PC-3 (cell line): Measurements from ENCODE around the gene ZKSCAN5. TPM values are rescaled to one million over a fixed set of nuclear protein-coding genes. Genes with fewer than 3 reads are reported as not detected.
"Not testable (repeated sequence)": the region's sequence is repeated elsewhere in the genome, so short reads cannot be mapped to it uniquely, and the experiment has no call there.

Source experiments
- ATAC-seq: fragments of 200-7000 bp; cut with Tn5 transposase; 2 replicates; pipeline ENCODE4 v1.9.1; 2020; ENCODE audit warnings: mild to moderate bottlenecking, moderate library complexity
- BruUV-seq: library from RNA; stranded (reverse); fragments of 400-500 nt; replicated peaks from 2 replicates; lab custom pipeline; 2021; lab: Mats Ljungman, UMichigan
- CTCF ChIA-PET: fragments of 300-600 bp; sonication (Branson Sonifier 250); formaldehyde crosslinking; loops from one replicate; lab custom pipeline; 2022; ENCODE audit warnings: antibody characterized with exemption; lab: Charles Lee
- POLR2A ChIA-PET: fragments of 300-600 bp; sonication (Branson Sonifier 250); formaldehyde crosslinking; loops from one replicate; lab custom pipeline; 2022; ENCODE audit warnings: antibody characterized with exemption; ENCODE audit not compliant: unreplicated experiment; lab: Charles Lee
- DNase-seq: peaks from one replicate; pipeline ENCODE4 v3.0.0-alpha.2; 2015
- H2AFZ ChIP-seq: fragments of 300-600 bp; sonication (generic); 2 replicates; pipeline ENCODE4 v1.6.0; 2016; ENCODE audit warnings: antibody characterized with exemption, low read length
- H3F3A ChIP-seq: fragments of 300-600 bp; sonication (generic); one replicate; pipeline ENCODE4 v1.6.0; 2017; ENCODE audit warnings: antibody characterized with exemption, low read length, control low read depth, mild to moderate bottlenecking; ENCODE audit not compliant: unreplicated experiment
- H3K27ac ChIP-seq: fragments of 300-600 bp; sonication (generic); 2 replicates; pipeline ENCODE4 v1.5.1; 2016; ENCODE audit warnings: mild to moderate bottlenecking, low read length
- H3K27me3 ChIP-seq: fragments of 300-600 bp; sonication (generic); 2 replicates; pipeline ENCODE4 v1.6.1; 2016; ENCODE audit warnings: low read length, mixed read lengths
- H3K36me3 ChIP-seq: fragments of 300-600 bp; sonication (generic); 2 replicates; pipeline ENCODE4 v1.6.1; 2016; ENCODE audit warnings: low read depth, mixed run types, low read length, mixed read lengths
- H3K4me1 ChIP-seq: fragments of 300-600 bp; sonication (generic); 2 replicates; pipeline ENCODE4 v1.5.1; 2016; ENCODE audit warnings: low read length; ENCODE audit not compliant: insufficient read depth
- H3K4me2 ChIP-seq: fragments of 300-600 bp; sonication (generic); 2 replicates; pipeline ENCODE4 v1.6.0; 2016; ENCODE audit warnings: low read length
- H3K4me3 ChIP-seq: fragments of 300-600 bp; sonication (generic); 2 replicates; pipeline ENCODE4 v1.5.1; 2016; ENCODE audit warnings: mild to moderate bottlenecking, low read length, mixed read lengths
- H3K79me2 ChIP-seq: fragments of 300-600 bp; sonication (generic); 2 replicates; pipeline ENCODE4 v1.6.1; 2017; ENCODE audit warnings: low read length, mixed read lengths
- H3K9ac ChIP-seq: fragments of 300-600 bp; sonication (generic); 2 replicates; pipeline ENCODE4 v1.6.0; 2016; ENCODE audit warnings: mild to moderate bottlenecking, low read length
- H3K9me2 ChIP-seq: fragments of 300-600 bp; sonication (generic); replicated peaks from 2 replicates; pipeline ENCODE4 v1.6.1; 2016; ENCODE audit warnings: mixed run types, low read length, mixed read lengths
- H3K9me3 ChIP-seq: fragments of 300-600 bp; sonication (generic); 2 replicates; pipeline ENCODE4 v1.6.1; 2016; ENCODE audit warnings: low read length, mixed read lengths
- H4K20me1 ChIP-seq: fragments of 300-600 bp; sonication (generic); 2 replicates; pipeline ENCODE4 v1.6.1; 2016; ENCODE audit warnings: low read length, mixed read lengths
- EZH2 ChIP-seq: fragments of 300-600 bp; sonication (generic); IDR thresholded peaks from one replicate; pipeline ENCODE4 v1.6.1; 2017; ENCODE audit warnings: antibody characterized with exemption, mild to moderate bottlenecking, low read length; ENCODE audit not compliant: unreplicated experiment
- EZH2phosphoT487 ChIP-seq: fragments of 300-600 bp; sonication (generic); IDR thresholded peaks from 2 replicates; pipeline ENCODE4 v1.6.1; 2018; ENCODE audit warnings: mild to moderate bottlenecking, antibody characterized with exemption, low read length, borderline replicate concordance
- intact Hi-C: fragments of 100-400 bp; cut with micrococcal nuclease; formaldehyde crosslinking; loops from 2 replicates; pipeline ENCODE4 v1.9.0; 2023
- total RNA-seq: library from RNA; depleted of rRNA; stranded (reverse); fragments of >200 nt; gene quantifications from 2 replicates; pipeline ENCODE4 v1.2.3, GENCODE V29; 2014
- TF ChIP-seq, protein P1 (sequence below): fragments of 300-600 bp; sonication (generic); conservative IDR thresholded peaks from 2 replicates; pipeline ENCODE4 v1.5.1; 2017; ENCODE audit warnings: antibody characterized with exemption, low read depth, mild to moderate bottlenecking, low read length

Gene ZKSCAN5
- total RNA-seq, 1 experiment from 2014 or later = 9.9 TPM

DNA sequence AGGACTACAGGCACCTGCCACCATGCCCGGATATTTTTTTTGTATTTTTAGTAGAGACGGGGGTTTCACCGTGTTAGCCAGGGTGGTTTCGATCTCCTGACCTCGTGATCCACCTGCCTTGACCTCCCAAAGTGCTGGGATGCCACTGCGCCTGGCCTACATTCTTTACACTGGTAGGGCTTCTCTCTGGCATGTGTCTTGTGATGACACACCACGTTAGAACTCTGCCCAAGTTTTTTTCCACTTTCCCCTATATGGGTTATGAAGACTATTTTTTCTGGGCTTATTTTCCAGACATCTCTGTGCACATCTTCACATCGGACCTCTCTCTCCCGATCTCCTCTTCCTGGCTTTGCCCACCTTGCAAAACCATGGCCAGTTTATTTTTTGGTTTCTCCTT, 36.8 kb downstream of the ZKSCAN5 start:
- CTCF ChIA-PET = no interaction called here

DNA sequence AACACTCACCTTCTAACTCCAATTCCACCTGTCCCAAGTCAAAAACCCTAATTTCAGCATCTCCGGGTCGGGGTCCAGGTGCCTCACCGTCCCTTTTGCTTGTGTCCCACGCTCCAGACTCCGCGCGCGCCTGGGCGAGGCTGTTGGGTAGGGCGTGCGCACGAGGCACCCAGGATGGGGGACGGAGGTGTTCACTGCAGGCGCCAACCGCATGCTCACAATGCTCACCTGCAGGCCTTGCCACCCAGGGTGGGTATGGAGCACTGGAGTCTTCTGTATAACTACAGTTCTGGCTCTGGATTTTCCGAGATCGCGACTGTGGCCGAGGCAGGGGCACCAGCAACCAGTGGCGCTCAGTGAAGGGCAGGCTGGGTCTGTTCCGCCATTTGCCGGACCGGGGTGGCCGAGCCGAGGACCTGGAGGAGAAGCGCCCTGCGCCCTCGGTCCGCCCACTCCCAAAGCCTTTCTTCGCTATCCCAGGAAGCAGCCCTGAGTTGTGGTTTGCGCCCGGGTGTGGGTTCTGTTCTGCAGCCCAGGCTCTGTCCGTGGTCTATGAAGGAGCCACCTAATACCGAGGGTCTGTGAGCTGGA, 38.7 kb downstream of the ZKSCAN5 start:
- Histone ChIP-seq H3K4me3 (no peak overlapping the region), H3F3A (no peaks in the 10 kb centered on the region), H3K27me3 (no peaks in the 10 kb centered on the region), H3K9me3 (no peaks in the 10 kb centered on the region), H3K9ac (no peak overlapping the region), H3K36me3 (peaks cover 5% of the 10 kb centered on the region), H3K4me1 (no peaks in the 10 kb centered on the region), H4K20me1 (no peaks in the 10 kb centered on the region), H2AFZ (no peak overlapping the region), H3K4me2 (no peak overlapping the region), H3K9me2 (no peaks in the 10 kb centered on the region), H3K27ac (no peak overlapping the region), H3K79me2 (no peaks in the 10 kb centered on the region)
- DNase-seq (no peak), ATAC-seq (no peak)
- intact Hi-C loops = no loop called here
- ChIA-PET POLR2A (no interaction called here), CTCF (no interaction called here)
- no TSS peak for BruUV-seq
- TF ChIP-seq EZH2phosphoT487 (no peak), EZH2 (no peak)
- TF ChIP-seq, protein P1, sequence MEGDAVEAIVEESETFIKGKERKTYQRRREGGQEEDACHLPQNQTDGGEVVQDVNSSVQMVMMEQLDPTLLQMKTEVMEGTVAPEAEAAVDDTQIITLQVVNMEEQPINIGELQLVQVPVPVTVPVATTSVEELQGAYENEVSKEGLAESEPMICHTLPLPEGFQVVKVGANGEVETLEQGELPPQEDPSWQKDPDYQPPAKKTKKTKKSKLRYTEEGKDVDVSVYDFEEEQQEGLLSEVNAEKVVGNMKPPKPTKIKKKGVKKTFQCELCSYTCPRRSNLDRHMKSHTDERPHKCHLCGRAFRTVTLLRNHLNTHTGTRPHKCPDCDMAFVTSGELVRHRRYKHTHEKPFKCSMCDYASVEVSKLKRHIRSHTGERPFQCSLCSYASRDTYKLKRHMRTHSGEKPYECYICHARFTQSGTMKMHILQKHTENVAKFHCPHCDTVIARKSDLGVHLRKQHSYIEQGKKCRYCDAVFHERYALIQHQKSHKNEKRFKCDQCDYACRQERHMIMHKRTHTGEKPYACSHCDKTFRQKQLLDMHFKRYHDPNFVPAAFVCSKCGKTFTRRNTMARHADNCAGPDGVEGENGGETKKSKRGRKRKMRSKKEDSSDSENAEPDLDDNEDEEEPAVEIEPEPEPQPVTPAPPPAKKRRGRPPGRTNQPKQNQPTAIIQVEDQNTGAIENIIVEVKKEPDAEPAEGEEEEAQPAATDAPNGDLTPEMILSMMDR = no peak

More for the DNA sequence above, 36.8 kb downstream of the ZKSCAN5 start:
- intact Hi-C loops = no loop called here
- POLR2A ChIA-PET = no interaction called here
- H2AFZ ChIP-seq = no peak overlapping the region
- H3K9me2 ChIP-seq = no peaks in the 10 kb centered on the region
- H3K4me2 ChIP-seq = no peak overlapping the region
- H3K9ac ChIP-seq = no peak overlapping the region
- H3K27me3 ChIP-seq = no peaks in the 10 kb centered on the region
- H3F3A ChIP-seq = no peaks in the 10 kb centered on the region
- H3K27ac ChIP-seq = no peak overlapping the region
- H3K4me1 ChIP-seq = no peaks in the 10 kb centered on the region
- ATAC-seq = no peak
- no peaks in the 10 kb centered on the region for H3K9me3 ChIP-seq
- H3K36me3 ChIP-seq = no peaks in the 10 kb centered on the region; the same call in 1 of the 2 replicates
- no peaks in the 10 kb centered on the region for H4K20me1 ChIP-seq
- DNase-seq = no peak
- H3K4me3 ChIP-seq = no peak overlapping the region
- H3K79me2 ChIP-seq = no peaks in the 10 kb centered on the region
- BruUV-seq = no TSS peak
- no peak for TF ChIP-seq EZH2phosphoT487
- TF ChIP-seq, protein P1 = no peak
- no peak for TF ChIP-seq EZH2

DNA sequence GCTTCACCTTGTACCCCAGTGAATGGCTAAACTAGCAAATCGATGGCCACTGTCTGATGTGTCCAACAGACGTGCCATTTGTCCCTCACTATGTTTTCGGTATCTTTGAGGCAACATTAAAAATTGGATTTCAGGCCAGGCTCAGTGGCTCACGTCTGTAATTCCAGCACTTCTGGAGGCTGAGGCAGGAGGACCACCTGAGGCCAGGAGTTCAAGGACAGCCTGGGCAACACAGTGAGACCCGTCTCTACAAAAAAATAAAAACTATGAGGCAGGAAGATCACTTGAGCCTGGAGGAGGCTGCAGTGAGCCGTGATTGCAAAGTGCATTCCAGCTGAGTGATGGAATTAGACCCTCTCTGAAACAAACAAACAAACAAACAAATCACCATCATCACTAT, 39.5 kb downstream of the ZKSCAN5 start:
- ChIA-PET CTCF (no interaction called here), POLR2A (no interaction called here)
- no peaks in the 10 kb centered on the region for H3F3A ChIP-seq
- no TSS peak for BruUV-seq
- peaks cover 7% of the 10 kb centered on the region for H3K36me3 ChIP-seq
- TF ChIP-seq, protein P1 = no peak
- TF ChIP-seq EZH2phosphoT487 (no peak), EZH2 (no peak)
- no peak overlapping the region for H2AFZ ChIP-seq
- H3K4me1 ChIP-seq = no peaks in the 10 kb centered on the region
- no peaks in the 10 kb centered on the region for H3K27me3 ChIP-seq
- H3K79me2 ChIP-seq = no peaks in the 10 kb centered on the region
- H3K27ac ChIP-seq = no peak overlapping the region
- DNase-seq (no peak), ATAC-seq (no peak)
- no peaks in the 10 kb centered on the region for H4K20me1 ChIP-seq
- no peak overlapping the region for H3K4me3 ChIP-seq
- H3K9me3 ChIP-seq = no peaks in the 10 kb centered on the region
- no peak overlapping the region for H3K9ac ChIP-seq
- intact Hi-C loops = no loop called here
- no peaks in the 10 kb centered on the region for H3K9me2 ChIP-seq
- no peak overlapping the region for H3K4me2 ChIP-seq

- ATAC-seq, H3K79me2 ChIP-seq, H3K4me2 ChIP-seq, intact Hi-C loops, H3K4me1 ChIP-seq, H4K20me1 ChIP-seq, H3K27ac ChIP-seq, H3K4me3 ChIP-seq, H3K27me3 ChIP-seq, H2AFZ ChIP-seq, DNase-seq, H3K9ac ChIP-seq, BruUV-seq, CTCF ChIA-PET, H3K9me3 ChIP-seq, H3F3A ChIP-seq, H3K36me3 ChIP-seq, H3K9me2 ChIP-seq: not testable (repeated sequence)
- POLR2A ChIA-PET = interaction anchor here (0.6 kb wide), 1 partner anchor 1550 kb away, joined by 4 read pairs; no protein-coding TSS in a partner anchor
These were observed 40.8 kb downstream of the ZKSCAN5 start for GRCh38 chr7:99545308-99545707.
